HepG2 (cell line): Measurements from ENCODE around the gene MPIG6B. TPM values are rescaled to one million over a fixed set of nuclear protein-coding genes. Genes with fewer than 3 reads are reported as not detected.

Experiments used
- CC2D1A ChIP-seq: sonication (generic); formaldehyde crosslinking; IDR thresholded peaks from 2 replicates; pipeline ENCODE4 v1.8.1; 2023; ENCODE audit warnings: mild to moderate bottlenecking, missing genetic modification reagents
- CERS6 ChIP-seq: sonication (generic); formaldehyde crosslinking; IDR thresholded peaks from 2 replicates; pipeline ENCODE4 v1.5.0; 2020; ENCODE audit warnings: missing genetic modification reagents
- HHEX ChIP-seq: IDR thresholded peaks from 2 replicates; pipeline ENCODE4 v1.6.1; 2016; ENCODE audit warnings: control low read depth
- HOXA3 ChIP-seq: sonication (generic); formaldehyde crosslinking; IDR thresholded peaks from 2 replicates; pipeline ENCODE4 v1.5.0; 2020; ENCODE audit warnings: missing genetic modification reagents
- KMT2B ChIP-seq: IDR thresholded peaks from 2 replicates; pipeline ENCODE4 v1.6.1; 2016; ENCODE audit warnings: missing genetic modification reagents, missing compliant biosample characterization
- MLXIP ChIP-seq: sonication (generic); formaldehyde crosslinking; IDR thresholded peaks from 2 replicates; pipeline ENCODE4 v1.9.0; 2021; ENCODE audit warnings: missing genetic modification reagents, borderline replicate concordance
- POLR2G ChIP-seq: fragments of 200-400 bp; formaldehyde crosslinking; IDR thresholded peaks from 2 replicates; pipeline ENCODE4 v1.6.1; 2018; ENCODE audit warnings: mild to moderate bottlenecking, low read depth, low read length, moderate library complexity
- ZFP82 ChIP-seq: sonication (generic); formaldehyde crosslinking; IDR thresholded peaks from 2 replicates; pipeline ENCODE4 v1.5.1; 2020; ENCODE audit warnings: mild to moderate bottlenecking, missing genetic modification reagents, borderline replicate concordance
- ZNF281 ChIP-seq: sonication (generic); formaldehyde crosslinking; IDR thresholded peaks from 2 replicates; pipeline ENCODE4 v1.4.0; 2020; ENCODE audit warnings: missing genetic modification reagents, borderline replicate concordance
- ZNF556 ChIP-seq: sonication (generic); formaldehyde crosslinking; IDR thresholded peaks from 2 replicates; pipeline ENCODE4 v1.4.0; 2020; ENCODE audit warnings: mild to moderate bottlenecking, missing genetic modification reagents, borderline replicate concordance
- ZNF577 ChIP-seq: sonication (generic); formaldehyde crosslinking; IDR thresholded peaks from 2 replicates; pipeline ENCODE4 v1.4.0; 2020; ENCODE audit warnings: mild to moderate bottlenecking, low read depth, missing genetic modification reagents, borderline replicate concordance
- polyA plus RNA-seq, 8 experiments: library from polyadenylated mRNA; depleted of rRNA in 3 of 8; stranded (reverse) in 7 of 8; unstranded in 1 of 8; fragments of >200 nt; fragmentation: Illumina TruSeq in 4 of 8; extraction: Trizol in 4 of 8; gene quantifications; 2 replicates each; pipeline versions ENCODE4 v1.2.1 to v1.2.3, GENCODE V29; 2011 to 2016; ENCODE audit warnings: low read depth in 4 of 8, missing spikeins in 1 of 8, mixed read lengths in 1 of 8; ENCODE audit not compliant: insufficient read depth in 1 of 8
- total RNA-seq, 5 experiments: library from RNA; depleted of rRNA; stranded (reverse); fragments of >200 nt; fragmentation: Illumina TruSeq; extraction: Trizol; gene quantifications; 2 replicates each; pipeline ENCODE4 v1.2.3, GENCODE V29; 2016; ENCODE audit warnings: low read depth in 1 of 5
- TF ChIP-seq, protein P1 (sequence below): sonication (generic); formaldehyde crosslinking; IDR thresholded peaks from 2 replicates; pipeline ENCODE4 v1.4.0; 2020; ENCODE audit warnings: mild to moderate bottlenecking, missing genetic modification reagents
- TF ChIP-seq, protein P2 (sequence below): sonication (generic); formaldehyde crosslinking; IDR thresholded peaks from 2 replicates; pipeline ENCODE4 v1.4.0; 2020; ENCODE audit warnings: mild to moderate bottlenecking, missing genetic modification reagents
- TF ChIP-seq, protein P3 (sequence below): sonication (generic); formaldehyde crosslinking; IDR thresholded peaks from 2 replicates; pipeline ENCODE4 v1.5.0; 2020; ENCODE audit warnings: missing genetic modification reagents
- TF ChIP-seq, protein P4 (sequence below): sonication (generic); formaldehyde crosslinking; IDR thresholded peaks from 2 replicates; pipeline ENCODE4 v1.8.0; 2022; ENCODE audit warnings: mild to moderate bottlenecking, missing genetic modification reagents, borderline replicate concordance

MPIG6B gene
- total and polyA plus RNA-seq, 2 of the 13 experiments (the other 11 are each of a cell fraction or from before 2014, with no cell fraction given), result not detected

DNA sequence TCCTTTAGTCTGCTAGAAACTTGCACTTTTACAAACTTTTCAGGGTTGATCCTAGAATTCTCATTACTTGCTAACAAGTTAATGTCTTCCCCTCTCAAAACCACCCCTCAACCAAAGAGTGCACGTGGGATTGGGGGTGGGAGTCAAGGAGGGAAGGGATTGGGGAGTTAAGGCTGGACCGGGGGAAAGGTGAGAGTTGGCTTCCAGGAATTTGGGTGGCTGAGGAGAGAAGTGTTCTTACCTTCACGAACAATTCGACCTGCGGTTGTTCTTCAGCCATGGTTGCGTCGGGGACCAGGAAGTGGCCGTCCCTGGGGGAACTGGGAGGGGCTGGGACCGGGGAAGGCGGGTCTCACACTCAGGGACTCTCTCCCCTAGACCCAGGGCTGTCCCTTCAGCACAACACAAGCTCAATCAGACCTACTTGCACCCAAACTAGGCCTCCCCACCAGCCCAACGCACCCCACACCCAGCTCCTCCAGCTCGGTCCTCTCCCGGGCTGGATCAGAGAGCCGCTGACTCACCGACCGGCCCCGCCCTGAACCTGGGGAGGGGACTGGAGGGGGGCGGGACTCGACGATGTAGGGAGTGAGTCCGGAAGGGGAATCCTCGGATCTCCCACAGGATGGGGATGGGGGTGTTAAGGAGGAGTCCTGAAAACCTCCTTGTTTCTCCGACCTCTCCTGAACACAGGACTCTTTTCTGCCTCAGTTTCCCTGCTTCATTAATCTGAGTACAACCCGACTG, 13.0 kb downstream of the MPIG6B start, which contains the start of gene CLIC1 (continued):
- TF ChIP-seq MLXIP (no peak), ZNF556 (CRISPR knock-in tag) (no peak; the same call in 1 of the 2 replicates), CC2D1A (no peak), ZNF577 (CRISPR knock-in tag) (no peak), HHEX (CRISPR knock-in tag) (no peak), ZNF281 (CRISPR knock-in tag) (peak; percentile 56; the same call in 1 of the 2 replicates), HOXA3 (CRISPR knock-in tag) (peak; percentile 49; the same call in 1 of the 2 replicates), POLR2G (peak; percentile 95), ZFP82 (CRISPR knock-in tag) (no peak; the same call in 1 of the 2 replicates), CERS6 (no peak), KMT2B (CRISPR knock-in tag) (peak; percentile 55; the same call in 1 of the 2 replicates)
- TF ChIP-seq, protein P1, sequence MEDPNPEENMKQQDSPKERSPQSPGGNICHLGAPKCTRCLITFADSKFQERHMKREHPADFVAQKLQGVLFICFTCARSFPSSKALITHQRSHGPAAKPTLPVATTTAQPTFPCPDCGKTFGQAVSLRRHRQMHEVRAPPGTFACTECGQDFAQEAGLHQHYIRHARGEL (CRISPR knock-in tag), result 0 out of 2 replicates have a peak, but pooled peaks have one; percentile 32
- TF ChIP-seq, protein P2, sequence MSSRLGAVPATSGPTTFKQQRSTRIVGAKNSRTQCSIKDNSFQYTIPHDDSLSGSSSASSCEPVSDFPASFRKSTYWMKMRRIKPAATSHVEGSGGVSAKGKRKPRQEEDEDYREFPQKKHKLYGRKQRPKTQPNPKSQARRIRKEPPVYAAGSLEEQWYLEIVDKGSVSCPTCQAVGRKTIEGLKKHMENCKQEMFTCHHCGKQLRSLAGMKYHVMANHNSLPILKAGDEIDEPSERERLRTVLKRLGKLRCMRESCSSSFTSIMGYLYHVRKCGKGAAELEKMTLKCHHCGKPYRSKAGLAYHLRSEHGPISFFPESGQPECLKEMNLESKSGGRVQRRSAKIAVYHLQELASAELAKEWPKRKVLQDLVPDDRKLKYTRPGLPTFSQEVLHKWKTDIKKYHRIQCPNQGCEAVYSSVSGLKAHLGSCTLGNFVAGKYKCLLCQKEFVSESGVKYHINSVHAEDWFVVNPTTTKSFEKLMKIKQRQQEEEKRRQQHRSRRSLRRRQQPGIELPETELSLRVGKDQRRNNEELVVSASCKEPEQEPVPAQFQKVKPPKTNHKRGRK (CRISPR knock-in tag), result no peak
- TF ChIP-seq, protein P3, sequence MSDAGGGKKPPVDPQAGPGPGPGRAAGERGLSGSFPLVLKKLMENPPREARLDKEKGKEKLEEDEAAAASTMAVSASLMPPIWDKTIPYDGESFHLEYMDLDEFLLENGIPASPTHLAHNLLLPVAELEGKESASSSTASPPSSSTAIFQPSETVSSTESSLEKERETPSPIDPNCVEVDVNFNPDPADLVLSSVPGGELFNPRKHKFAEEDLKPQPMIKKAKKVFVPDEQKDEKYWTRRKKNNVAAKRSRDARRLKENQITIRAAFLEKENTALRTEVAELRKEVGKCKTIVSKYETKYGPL (CRISPR knock-in tag), result no peak
- TF ChIP-seq, protein P4, sequence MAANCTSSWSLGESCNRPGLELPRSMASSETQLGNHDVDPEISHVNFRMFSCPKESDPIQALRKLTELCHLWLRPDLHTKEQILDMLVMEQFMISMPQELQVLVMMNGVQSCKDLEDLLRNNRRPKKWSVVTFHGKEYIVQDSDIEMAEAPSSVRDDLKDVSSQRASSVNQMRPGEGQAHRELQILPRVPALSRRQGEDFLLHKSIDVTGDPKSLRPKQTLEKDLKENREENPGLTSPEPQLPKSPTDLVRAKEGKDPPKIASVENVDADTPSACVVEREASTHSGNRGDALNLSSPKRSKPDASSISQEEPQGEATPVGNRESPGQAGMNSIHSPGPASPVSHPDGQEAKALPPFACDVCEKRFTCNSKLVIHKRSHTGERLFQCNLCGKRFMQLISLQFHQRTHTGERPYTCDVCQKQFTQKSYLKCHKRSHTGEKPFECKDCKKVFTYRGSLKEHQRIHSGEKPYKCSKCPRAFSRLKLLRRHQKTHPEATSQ, result 0 out of 2 replicates have a peak, but pooled peaks have one; percentile 56
